ENCODE data around the gene TGFBR2. TPM values are rescaled to one million over a fixed set of nuclear protein-coding genes. Genes with fewer than 3 reads are reported as not detected.
A peak's percentile ranks its signal among the peaks of the same experiment; 100 is the strongest.

The TGFBR2 gene
- total RNA-seq, 1 experiment from 2014 or later: 103 TPM

- CTCF ChIA-PET: interaction anchor here (0.9 kb wide), 1 partner anchor 266 kb away, joined by 4 read pairs; no protein-coding TSS in a partner anchor
- H3K27me3 Mint-ChIP-seq (ENCODE audit: insufficient read depth, unreplicated experiment): no peaks in the 10 kb centered on the region
These were observed 20.7 kb upstream of the TGFBR2 start for GRCh38 chr3:30585654-30586053.

GRCh38 chr3:30586096-30586805 lies 20.1 kb upstream of the TGFBR2 start:
- Mint-ChIP-seq H3K4me1 (ENCODE audit: insufficient read depth, unreplicated experiment) (peaks cover 10% of the 10 kb centered on the region), H3K27me3 (ENCODE audit: insufficient read depth, unreplicated experiment) (no peaks in the 10 kb centered on the region), H3K9me3 (ENCODE audit: unreplicated experiment) (no peaks in the 10 kb centered on the region), H3K36me3 (ENCODE audit: insufficient read depth, unreplicated experiment) (no peaks in the 10 kb centered on the region), H3K27ac (ENCODE audit: low read depth, unreplicated experiment) (no peak overlapping the region), H3K4me3 (ENCODE audit: unreplicated experiment) (no peak overlapping the region)
- TF ChIP-seq CTCF (IDR thresholded peaks at IDR 0.05; ENCODE audit: unreplicated experiment): no peak
- ChIA-PET CTCF (interaction anchor here (1.0 kb wide), 1 partner anchor 29 kb away, joined by 3 read pairs; no protein-coding TSS in a partner anchor), POLR2A (interaction anchor here (0.6 to 0.7 kb wide), 3 partner anchors 26 to 72 kb away, joined by 3 read pairs; no protein-coding TSS in a partner anchor)
- DNase-seq (ENCODE audit: unreplicated experiment): peak; percentile 2
- BruUV-seq (replicated peaks): no TSS peak
- intact Hi-C loops (cut with micrococcal nuclease): no loop called here

More at GRCh38 chr3:30585654-30586053, 20.7 kb upstream of the TGFBR2 start:
- BruUV-seq (replicated peaks): no TSS peak
- POLR2A ChIA-PET: interaction anchor here (0.6 kb wide), 1 partner anchor 27 kb away, joined by 3 read pairs; no protein-coding TSS in a partner anchor
- Mint-ChIP-seq H3K36me3 (ENCODE audit: insufficient read depth, unreplicated experiment) (no peaks in the 10 kb centered on the region), H3K27ac (ENCODE audit: low read depth, unreplicated experiment) (no peak overlapping the region), H3K9me3 (ENCODE audit: unreplicated experiment) (no peaks in the 10 kb centered on the region), H3K4me1 (ENCODE audit: insufficient read depth, unreplicated experiment) (peaks cover 10% of the 10 kb centered on the region), H3K4me3 (ENCODE audit: unreplicated experiment) (no peak overlapping the region)
- TF ChIP-seq CTCF (IDR thresholded peaks at IDR 0.05; ENCODE audit: unreplicated experiment): no peak
- DNase-seq (ENCODE audit: unreplicated experiment): no peak
- intact Hi-C loops (cut with micrococcal nuclease): no loop called here

- no peak for TF ChIP-seq CTCF (IDR thresholded peaks at IDR 0.05; ENCODE audit: unreplicated experiment)
- BruUV-seq (replicated peaks): no TSS peak
- Mint-ChIP-seq H3K9me3 (ENCODE audit: unreplicated experiment) (no peaks in the 10 kb centered on the region), H3K4me3 (ENCODE audit: unreplicated experiment) (no peak overlapping the region), H3K27me3 (ENCODE audit: insufficient read depth, unreplicated experiment) (no peaks in the 10 kb centered on the region), H3K36me3 (ENCODE audit: insufficient read depth, unreplicated experiment) (no peaks in the 10 kb centered on the region), H3K4me1 (ENCODE audit: insufficient read depth, unreplicated experiment) (peaks cover 10% of the 10 kb centered on the region), H3K27ac (ENCODE audit: low read depth, unreplicated experiment) (no peak overlapping the region)
- ChIA-PET POLR2A (interaction anchor here (0.6 kb wide), 1 partner anchor 44 kb away, joined by 3 read pairs; no protein-coding TSS in a partner anchor), CTCF (interaction anchor here (0.6 to 1.0 kb wide), 2 partner anchors 8 to 29 kb away, joined by 3 read pairs; no protein-coding TSS in a partner anchor)
- DNase-seq (ENCODE audit: unreplicated experiment): no peak
- intact Hi-C loops (cut with micrococcal nuclease): no loop called here
These were observed 19.5 kb upstream of the TGFBR2 start for GRCh38 chr3:30586806-30587486.

GRCh38 chr3:30587904-30588303 lies 18.5 kb upstream of the TGFBR2 start:
- intact Hi-C loops (cut with micrococcal nuclease): no loop called here
- Mint-ChIP-seq H3K9me3 (ENCODE audit: unreplicated experiment) (no peaks in the 10 kb centered on the region), H3K27me3 (ENCODE audit: insufficient read depth, unreplicated experiment) (no peaks in the 10 kb centered on the region), H3K36me3 (ENCODE audit: insufficient read depth, unreplicated experiment) (no peaks in the 10 kb centered on the region), H3K27ac (ENCODE audit: low read depth, unreplicated experiment) (no peak overlapping the region), H3K4me1 (ENCODE audit: insufficient read depth, unreplicated experiment) (peaks cover 10% of the 10 kb centered on the region), H3K4me3 (ENCODE audit: unreplicated experiment) (no peak overlapping the region)
- CTCF ChIA-PET: interaction anchor here (0.6 kb wide), 2 partner anchors 9 to 12 kb away, joined by 3 read pairs; no protein-coding TSS in a partner anchor
- DNase-seq (ENCODE audit: unreplicated experiment): no peak
- no TSS peak for BruUV-seq (replicated peaks)
- POLR2A ChIA-PET: no interaction called here
- TF ChIP-seq CTCF (IDR thresholded peaks at IDR 0.05; ENCODE audit: unreplicated experiment): no peak

Measured in MCF 10A (cell line).